GM19372 (cell line): ENCODE results near the gene SCGB1D1.
"Not testable (repeated sequence)": the region's sequence is repeated elsewhere in the genome, so short reads cannot be mapped to it uniquely, and the experiment has no call there.

ENCODE experiments used
- ATAC-seq: cut with Tn5 transposase; IDR thresholded peaks from one replicate; pipeline ENCODE4 v1.9.1; 2021; ENCODE audit warnings: mild to moderate bottlenecking, low read depth, moderate library complexity; ENCODE audit not compliant: unreplicated experiment

Gene SCGB1D1

GRCh38 chr11:62157603-62158002, 32.4 kb upstream of the SCGB1D1 start:
- no peak for ATAC-seq

- no peak for ATAC-seq
Observed at GRCh38 chr11:62166371-62166770, 23.6 kb upstream of the SCGB1D1 start.

GRCh38 chr11:62169448-62169847, 20.6 kb upstream of the SCGB1D1 start:
- ATAC-seq = no peak

GRCh38 chr11:62169935-62170334, 20.1 kb upstream of the SCGB1D1 start:
- ATAC-seq = no peak

GRCh38 chr11:62171261-62171723, 18.7 kb upstream of the SCGB1D1 start:
- no peak for ATAC-seq

- no peak for ATAC-seq
Observed at GRCh38 chr11:62172294-62172693, 17.7 kb upstream of the SCGB1D1 start.

GRCh38 chr11:62176766-62177165, 13.2 kb upstream of the SCGB1D1 start:
- ATAC-seq = no peak

- ATAC-seq = no peak
Observed at GRCh38 chr11:62179995-62180394, 10.0 kb upstream of the SCGB1D1 start.

GRCh38 chr11:62181097-62181496, 8.9 kb upstream of the SCGB1D1 start:
- no peak for ATAC-seq

GRCh38 chr11:62182147-62182891, 7.7 kb upstream of the SCGB1D1 start:
- no peak for ATAC-seq

- ATAC-seq = no peak
Observed at GRCh38 chr11:62186195-62186594, 3.8 kb upstream of the SCGB1D1 start.

- ATAC-seq = no peak
Observed at GRCh38 chr11:62193952-62194351, 3.9 kb downstream of the SCGB1D1 start.

GRCh38 chr11:62195010-62195409, 5.0 kb downstream of the SCGB1D1 start:
- not testable (repeated sequence) for ATAC-seq

- no peak for ATAC-seq
Observed at GRCh38 chr11:62195945-62196344, 5.9 kb downstream of the SCGB1D1 start.

- ATAC-seq = not testable (repeated sequence)
Observed at GRCh38 chr11:62197400-62197799, 7.4 kb downstream of the SCGB1D1 start.

- ATAC-seq = no peak
Observed at GRCh38 chr11:62201376-62201775, 11.4 kb downstream of the SCGB1D1 start.

GRCh38 chr11:62202910-62203309, 12.9 kb downstream of the SCGB1D1 start:
- no peak for ATAC-seq

- no peak for ATAC-seq
Observed at GRCh38 chr11:62204430-62204829, 14.4 kb downstream of the SCGB1D1 start.

GRCh38 chr11:62205441-62205840, 15.4 kb downstream of the SCGB1D1 start:
- ATAC-seq = no peak

GRCh38 chr11:62206276-62207066, 16.5 kb downstream of the SCGB1D1 start:
- not testable (repeated sequence) for ATAC-seq

- ATAC-seq = no peak
Observed at GRCh38 chr11:62208785-62209144, 18.7 kb downstream of the SCGB1D1 start.
